Peyer's patch (tissue), 4 donors: Measurements from ENCODE around the gene TRIP10.

Experiments used
- CTCF ChIP-seq, 6 experiments: fragments of 450-650 bp in 4 of 6; fragments of 200-600 bp in 2 of 6; sonication (generic) in 1 of 6; IDR thresholded peaks; one replicate each; pipeline ENCODE4 v1.5.1; 2017 to 2019; ENCODE audit warnings: antibody characterized with exemption in 6 of 6, mild to moderate bottlenecking in 3 of 6, moderate library complexity in 1 of 6
- POLR2A ChIP-seq, 2 donors: fragments of 450-650 bp; IDR thresholded peaks; one replicate each; pipeline ENCODE4 v1.5.1; 2017; ENCODE audit warnings: antibody characterized with exemption in 2 of 2, mild to moderate bottlenecking in 2 of 2, moderate library complexity in 2 of 2

GRCh38 chr19:6734096-6734696, 5.3 kb upstream of the TRIP10 start:
- TF ChIP-seq CTCF (IDR thresholded peaks at IDR 0.05) (no peak), POLR2A (IDR thresholded peaks at IDR 0.05) (no peak)
